HepG2 (cell line): ENCODE results near the gene PRR19. TPM values are rescaled to one million over a fixed set of nuclear protein-coding genes. Genes with fewer than 3 reads are reported as not detected.

Experiments used
- ATM ChIP-seq: fragments of 450-650 bp; IDR thresholded peaks from 2 replicates; pipeline ENCODE4 v1.7.1; 2017; ENCODE audit warnings: mild to moderate bottlenecking, borderline replicate concordance
- FOSL1 ChIP-seq: sonication (generic); formaldehyde crosslinking; IDR thresholded peaks from 2 replicates; pipeline ENCODE4 v1.9.0; 2021; ENCODE audit warnings: missing genetic modification reagents, borderline replicate concordance
- GATAD1 ChIP-seq: IDR thresholded peaks from 2 replicates; pipeline ENCODE4 v1.6.1; 2016; ENCODE audit warnings: missing genetic modification reagents, missing compliant biosample characterization
- HNRNPUL1 ChIP-seq: fragments of 200-400 bp; formaldehyde crosslinking; IDR thresholded peaks from 2 replicates; pipeline ENCODE4 v1.6.1; 2017; ENCODE audit warnings: low read depth, mild to moderate bottlenecking, low read length, moderate library complexity
- HOXA5 ChIP-seq: sonication (generic); formaldehyde crosslinking; IDR thresholded peaks from 2 replicates; pipeline ENCODE4 v1.4.0; 2020; ENCODE audit warnings: missing genetic modification reagents
- KLF11 ChIP-seq: IDR thresholded peaks from 2 replicates; pipeline ENCODE4 v1.6.1; 2016; ENCODE audit warnings: missing compliant biosample characterization
- NR2F1 ChIP-seq, 2 experiments: fragments of 450-650 bp in 1 of 2; formaldehyde crosslinking in 1 of 2; IDR thresholded peaks; 2 replicates each; pipeline versions ENCODE4 v1.5.0 to v1.6.1; 2016 to 2020; ENCODE audit warnings: mild to moderate bottlenecking in 1 of 2, missing compliant biosample characterization in 1 of 2, missing genetic modification reagents in 1 of 2, moderate library complexity in 1 of 2
- POGZ ChIP-seq: sonication (generic); formaldehyde crosslinking; IDR thresholded peaks from 2 replicates; pipeline ENCODE4 v1.4.0; 2020; ENCODE audit warnings: mild to moderate bottlenecking, missing genetic modification reagents
- POLR2AphosphoS2 ChIP-seq: IDR thresholded peaks from 2 replicates; pipeline ENCODE4 v1.6.1; 2011; ENCODE audit warnings: low read depth, low read length, improper control_type of control experiment
- SMAD1 ChIP-seq: sonication (generic); formaldehyde crosslinking; IDR thresholded peaks from 2 replicates; pipeline ENCODE4 v1.4.0; 2020; ENCODE audit warnings: missing genetic modification reagents, low read depth, mild to moderate bottlenecking, borderline replicate concordance
- SNAPC2 ChIP-seq: sonication (generic); formaldehyde crosslinking; IDR thresholded peaks from 2 replicates; pipeline ENCODE4 v1.8.1; 2022; ENCODE audit warnings: mild to moderate bottlenecking, missing genetic modification reagents
- SPEN ChIP-seq: sonication (generic); formaldehyde crosslinking; IDR thresholded peaks from 2 replicates; pipeline ENCODE4 v1.5.1; 2020; ENCODE audit warnings: low read depth, mild to moderate bottlenecking, missing genetic modification reagents
- STAG1 ChIP-seq: sonication (generic); formaldehyde crosslinking; IDR thresholded peaks from 2 replicates; pipeline ENCODE4 v1.4.0; 2020; ENCODE audit warnings: missing genetic modification reagents
- SUZ12 ChIP-seq: fragments of 150-350 bp; IDR thresholded peaks from 2 replicates; pipeline ENCODE4 v1.6.1; 2014; ENCODE audit warnings: low read depth, low read length
- TEAD3 ChIP-seq: optimal IDR thresholded peaks from 2 replicates; pipeline ENCODE3; 2016; ENCODE audit warnings: borderline replicate concordance
- ZNF235 ChIP-seq: sonication (generic); formaldehyde crosslinking; IDR thresholded peaks from 2 replicates; pipeline ENCODE4 v1.8.1; 2023; ENCODE audit warnings: mild to moderate bottlenecking, missing genetic modification reagents, borderline replicate concordance
- ZNF296 ChIP-seq: sonication (generic); formaldehyde crosslinking; conservative IDR thresholded peaks from 2 replicates; pipeline ENCODE4 v1.5.0; 2020; ENCODE audit warnings: mild to moderate bottlenecking, missing genetic modification reagents
- polyA plus RNA-seq, 8 experiments: library from polyadenylated mRNA; depleted of rRNA in 3 of 8; stranded (reverse) in 7 of 8; unstranded in 1 of 8; fragments of >200 nt; fragmentation: Illumina TruSeq in 4 of 8; extraction: Trizol in 4 of 8; gene quantifications; 2 replicates each; pipeline versions ENCODE4 v1.2.1 to v1.2.3, GENCODE V29; 2011 to 2016; ENCODE audit warnings: low read depth in 4 of 8, missing spikeins in 1 of 8, mixed read lengths in 1 of 8; ENCODE audit not compliant: insufficient read depth in 1 of 8
- total RNA-seq, 5 experiments: library from RNA; depleted of rRNA; stranded (reverse); fragments of >200 nt; fragmentation: Illumina TruSeq; extraction: Trizol; gene quantifications; 2 replicates each; pipeline ENCODE4 v1.2.3, GENCODE V29; 2016; ENCODE audit warnings: low read depth in 1 of 5
- TF ChIP-seq, protein P1 (sequence below): sonication (generic); formaldehyde crosslinking; IDR thresholded peaks from 2 replicates; pipeline ENCODE4 v1.8.0; 2022; ENCODE audit warnings: missing genetic modification reagents, mild to moderate bottlenecking, moderate library complexity, borderline replicate concordance
- TF ChIP-seq, protein P2 (sequence below): sonication (generic); formaldehyde crosslinking; IDR thresholded peaks from 2 replicates; pipeline ENCODE4 v1.4.0; 2020; ENCODE audit warnings: missing genetic modification reagents
- TF ChIP-seq, protein P3 (sequence below), 2 experiments: sonication (generic) in 1 of 2; formaldehyde crosslinking in 1 of 2; IDR thresholded peaks; 2 replicates each; pipeline versions ENCODE4 v1.4.0 to v1.6.1; 2018 to 2020; ENCODE audit warnings: missing genetic modification reagents in 2 of 2, borderline replicate concordance in 1 of 2, low read depth in 1 of 2, mild to moderate bottlenecking in 1 of 2, missing biosample characterization in 1 of 2
- TF ChIP-seq, protein P4 (sequence below): sonication (generic); formaldehyde crosslinking; IDR thresholded peaks from 2 replicates; pipeline ENCODE4 v1.5.0; 2020; ENCODE audit warnings: missing genetic modification reagents
- TF ChIP-seq, protein P5 (sequence below): IDR thresholded peaks from 2 replicates; pipeline ENCODE4 v1.6.1; 2016; ENCODE audit warnings: missing compliant biosample characterization, missing genetic modification reagents, borderline replicate concordance

PRR19 gene
- total and polyA plus RNA-seq, 2 of the 13 experiments (the other 11 are each of a cell fraction or from before 2014, with no cell fraction given): 0.21 to 0.33 TPM

DNA sequence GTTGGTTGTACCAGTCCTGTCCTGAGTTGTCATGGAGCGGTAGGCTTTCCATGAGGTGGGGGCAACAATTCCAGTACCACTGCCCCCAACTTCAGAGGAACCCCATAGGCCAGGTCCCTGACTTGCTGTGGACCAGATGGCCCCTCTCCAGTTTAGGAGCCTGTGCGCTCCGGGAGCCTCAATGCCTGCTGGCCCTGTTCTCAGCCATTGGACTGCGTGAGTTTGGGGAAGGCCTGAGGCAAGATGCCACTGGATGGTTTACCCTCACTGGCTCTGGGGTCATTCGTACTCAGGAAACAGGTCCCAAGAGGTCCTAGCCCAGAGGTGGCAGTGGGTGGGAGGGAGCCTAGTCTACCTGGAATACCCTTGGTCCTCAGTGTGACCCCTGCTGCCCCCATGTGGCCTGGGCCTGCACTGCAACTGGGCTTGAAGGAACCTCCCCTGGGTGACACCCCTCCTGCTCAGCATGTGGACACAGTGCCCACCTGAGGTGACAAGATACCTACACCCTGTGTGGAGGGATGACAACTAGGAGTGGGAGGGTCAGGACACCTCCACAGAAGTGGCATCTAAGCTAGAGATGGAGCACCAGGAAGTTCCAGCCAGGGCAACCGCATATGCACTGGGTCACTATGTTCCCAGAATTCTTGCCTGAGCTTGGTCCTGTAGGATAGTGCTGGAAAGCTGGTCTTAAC, 6.0 kb upstream of the PRR19 start (continued):
- no peak for TF ChIP-seq HNRNPUL1
- TF ChIP-seq FOSL1: no peak
- TF ChIP-seq SNAPC2 (CRISPR knock-in tag): no peak
- TF ChIP-seq SUZ12: no peak
- TF ChIP-seq, protein P1, sequence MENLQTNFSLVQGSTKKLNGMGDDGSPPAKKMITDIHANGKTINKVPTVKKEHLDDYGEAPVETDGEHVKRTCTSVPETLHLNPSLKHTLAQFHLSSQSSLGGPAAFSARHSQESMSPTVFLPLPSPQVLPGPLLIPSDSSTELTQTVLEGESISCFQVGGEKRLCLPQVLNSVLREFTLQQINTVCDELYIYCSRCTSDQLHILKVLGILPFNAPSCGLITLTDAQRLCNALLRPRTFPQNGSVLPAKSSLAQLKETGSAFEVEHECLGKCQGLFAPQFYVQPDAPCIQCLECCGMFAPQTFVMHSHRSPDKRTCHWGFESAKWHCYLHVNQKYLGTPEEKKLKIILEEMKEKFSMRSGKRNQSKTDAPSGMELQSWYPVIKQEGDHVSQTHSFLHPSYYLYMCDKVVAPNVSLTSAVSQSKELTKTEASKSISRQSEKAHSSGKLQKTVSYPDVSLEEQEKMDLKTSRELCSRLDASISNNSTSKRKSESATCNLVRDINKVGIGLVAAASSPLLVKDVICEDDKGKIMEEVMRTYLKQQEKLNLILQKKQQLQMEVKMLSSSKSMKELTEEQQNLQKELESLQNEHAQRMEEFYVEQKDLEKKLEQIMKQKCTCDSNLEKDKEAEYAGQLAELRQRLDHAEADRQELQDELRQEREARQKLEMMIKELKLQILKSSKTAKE (CRISPR knock-in tag): no peak
- TF ChIP-seq, protein P2, sequence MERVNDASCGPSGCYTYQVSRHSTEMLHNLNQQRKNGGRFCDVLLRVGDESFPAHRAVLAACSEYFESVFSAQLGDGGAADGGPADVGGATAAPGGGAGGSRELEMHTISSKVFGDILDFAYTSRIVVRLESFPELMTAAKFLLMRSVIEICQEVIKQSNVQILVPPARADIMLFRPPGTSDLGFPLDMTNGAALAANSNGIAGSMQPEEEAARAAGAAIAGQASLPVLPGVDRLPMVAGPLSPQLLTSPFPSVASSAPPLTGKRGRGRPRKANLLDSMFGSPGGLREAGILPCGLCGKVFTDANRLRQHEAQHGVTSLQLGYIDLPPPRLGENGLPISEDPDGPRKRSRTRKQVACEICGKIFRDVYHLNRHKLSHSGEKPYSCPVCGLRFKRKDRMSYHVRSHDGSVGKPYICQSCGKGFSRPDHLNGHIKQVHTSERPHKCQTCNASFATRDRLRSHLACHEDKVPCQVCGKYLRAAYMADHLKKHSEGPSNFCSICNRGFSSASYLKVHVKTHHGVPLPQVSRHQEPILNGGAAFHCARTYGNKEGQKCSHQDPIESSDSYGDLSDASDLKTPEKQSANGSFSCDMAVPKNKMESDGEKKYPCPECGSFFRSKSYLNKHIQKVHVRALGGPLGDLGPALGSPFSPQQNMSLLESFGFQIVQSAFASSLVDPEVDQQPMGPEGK: peak; percentile 48; the same call in 1 of the 2 replicates
- TF ChIP-seq, protein P3, sequence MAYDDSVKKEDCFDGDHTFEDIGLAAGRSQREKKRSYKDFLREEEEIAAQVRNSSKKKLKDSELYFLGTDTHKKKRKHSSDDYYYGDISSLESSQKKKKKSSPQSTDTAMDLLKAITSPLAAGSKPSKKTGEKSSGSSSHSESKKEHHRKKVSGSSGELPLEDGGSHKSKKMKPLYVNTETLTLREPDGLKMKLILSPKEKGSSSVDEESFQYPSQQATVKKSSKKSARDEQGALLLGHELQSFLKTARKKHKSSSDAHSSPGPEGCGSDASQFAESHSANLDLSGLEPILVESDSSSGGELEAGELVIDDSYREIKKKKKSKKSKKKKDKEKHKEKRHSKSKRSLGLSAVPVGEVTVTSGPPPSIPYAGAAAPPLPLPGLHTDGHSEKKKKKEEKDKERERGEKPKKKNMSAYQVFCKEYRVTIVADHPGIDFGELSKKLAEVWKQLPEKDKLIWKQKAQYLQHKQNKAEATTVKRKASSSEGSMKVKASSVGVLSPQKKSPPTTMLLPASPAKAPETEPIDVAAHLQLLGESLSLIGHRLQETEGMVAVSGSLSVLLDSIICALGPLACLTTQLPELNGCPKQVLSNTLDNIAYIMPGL (CRISPR knock-in tag; IDR thresholded peaks at IDR 0.05; ENCODE audit: borderline replicate concordance in 1 of 2, low read depth in 1 of 2): peak in 1 of 2 experiments; percentile 75; a peak in 2 of 4 replicates
- no peak for TF ChIP-seq NR2F1 (CRISPR knock-in tag; IDR thresholded peaks at IDR 0.05)
- TF ChIP-seq TEAD3 (CRISPR knock-in tag): peak; percentile 39
- TF ChIP-seq STAG1 (CRISPR knock-in tag): peak; percentile 83
- no peak for TF ChIP-seq SMAD1
- TF ChIP-seq ZNF296 (CRISPR knock-in tag): no peak
- no peak for TF ChIP-seq ATM
- no peak for TF ChIP-seq ZNF235 (CRISPR knock-in tag)
- TF ChIP-seq, protein P4, sequence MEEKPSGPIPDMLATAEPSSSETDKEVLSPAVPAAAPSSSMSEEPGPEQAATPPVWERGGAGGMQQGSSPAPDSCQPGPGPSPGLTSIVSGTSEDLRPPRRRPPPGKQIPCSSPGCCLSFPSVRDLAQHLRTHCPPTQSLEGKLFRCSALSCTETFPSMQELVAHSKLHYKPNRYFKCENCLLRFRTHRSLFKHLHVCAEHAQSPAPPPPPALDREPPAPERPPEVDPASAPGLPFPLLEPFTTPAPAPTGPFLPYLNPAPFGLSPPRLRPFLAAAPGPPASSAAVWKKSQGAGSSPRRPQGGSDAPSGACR (CRISPR knock-in tag): no peak
- TF ChIP-seq, protein P5, sequence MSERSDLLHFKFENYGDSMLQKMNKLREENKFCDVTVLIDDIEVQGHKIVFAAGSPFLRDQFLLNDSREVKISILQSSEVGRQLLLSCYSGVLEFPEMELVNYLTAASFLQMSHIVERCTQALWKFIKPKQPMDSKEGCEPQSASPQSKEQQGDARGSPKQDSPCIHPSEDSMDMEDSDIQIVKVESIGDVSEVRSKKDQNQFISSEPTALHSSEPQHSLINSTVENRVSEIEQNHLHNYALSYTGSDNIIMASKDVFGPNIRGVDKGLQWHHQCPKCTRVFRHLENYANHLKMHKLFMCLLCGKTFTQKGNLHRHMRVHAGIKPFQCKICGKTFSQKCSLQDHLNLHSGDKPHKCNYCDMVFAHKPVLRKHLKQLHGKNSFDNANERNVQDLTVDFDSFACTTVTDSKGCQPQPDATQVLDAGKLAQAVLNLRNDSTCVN: no peak
- no peak for TF ChIP-seq KLF11 (CRISPR knock-in tag)
- no peak for TF ChIP-seq SPEN (CRISPR knock-in tag)
- no peak for TF ChIP-seq POGZ
- TF ChIP-seq POLR2AphosphoS2: peak; percentile 37; the same call in 1 of the 2 replicates
- no peak for TF ChIP-seq GATAD1
- TF ChIP-seq HOXA5 (CRISPR knock-in tag): no peak
